Uterus (tissue), 2 donors: ENCODE measurements around the gene C11orf98.

ENCODE experiments used
- POLR2A ChIP-seq, 2 donors: fragments of 450-650 bp; IDR thresholded peaks; one replicate each; pipeline ENCODE4 v1.6.1; 2016; ENCODE audit warnings: antibody characterized with exemption in 2 of 2, mild to moderate bottlenecking in 1 of 2, moderate library complexity in 1 of 2
- TF ChIP-seq, protein P1 (sequence below), 4 experiments: fragments of 200-600 bp in 2 of 4; fragments of 450-650 bp in 2 of 4; sonication (generic) in 2 of 4; IDR thresholded peaks; one replicate each; pipeline ENCODE4 v1.5.1; 2016 to 2019; ENCODE audit warnings: antibody characterized with exemption in 4 of 4, mild to moderate bottlenecking in 2 of 4, moderate library complexity in 1 of 4

DNA sequence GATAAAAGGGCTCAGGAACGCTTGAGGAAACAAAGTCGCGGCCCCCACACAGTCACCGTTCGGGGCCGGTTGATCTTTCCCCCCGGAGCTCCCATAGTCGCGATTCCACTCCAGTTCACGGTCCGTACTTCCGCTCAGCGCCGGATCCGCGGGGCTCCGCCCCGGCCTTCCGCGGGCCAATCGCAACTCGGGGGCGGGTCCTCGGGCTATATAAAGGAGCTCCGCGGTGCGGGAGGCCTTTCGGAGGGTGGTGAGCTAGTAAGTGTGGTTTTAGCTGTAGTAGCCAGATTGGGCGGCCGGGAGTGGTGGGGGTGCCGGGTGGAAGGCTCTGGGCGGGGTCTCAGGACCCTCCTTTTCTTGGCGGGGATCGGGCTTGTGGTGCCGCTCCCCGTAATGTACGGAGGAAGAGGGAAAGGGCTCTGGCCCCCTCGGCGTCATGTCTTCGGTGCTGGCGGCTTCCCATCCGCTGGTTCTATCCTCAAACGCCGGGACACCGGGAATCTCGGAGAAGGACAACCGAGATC is at the start of gene C11orf98, which contains the start of gene CSKMT:
- TF ChIP-seq, protein P1, sequence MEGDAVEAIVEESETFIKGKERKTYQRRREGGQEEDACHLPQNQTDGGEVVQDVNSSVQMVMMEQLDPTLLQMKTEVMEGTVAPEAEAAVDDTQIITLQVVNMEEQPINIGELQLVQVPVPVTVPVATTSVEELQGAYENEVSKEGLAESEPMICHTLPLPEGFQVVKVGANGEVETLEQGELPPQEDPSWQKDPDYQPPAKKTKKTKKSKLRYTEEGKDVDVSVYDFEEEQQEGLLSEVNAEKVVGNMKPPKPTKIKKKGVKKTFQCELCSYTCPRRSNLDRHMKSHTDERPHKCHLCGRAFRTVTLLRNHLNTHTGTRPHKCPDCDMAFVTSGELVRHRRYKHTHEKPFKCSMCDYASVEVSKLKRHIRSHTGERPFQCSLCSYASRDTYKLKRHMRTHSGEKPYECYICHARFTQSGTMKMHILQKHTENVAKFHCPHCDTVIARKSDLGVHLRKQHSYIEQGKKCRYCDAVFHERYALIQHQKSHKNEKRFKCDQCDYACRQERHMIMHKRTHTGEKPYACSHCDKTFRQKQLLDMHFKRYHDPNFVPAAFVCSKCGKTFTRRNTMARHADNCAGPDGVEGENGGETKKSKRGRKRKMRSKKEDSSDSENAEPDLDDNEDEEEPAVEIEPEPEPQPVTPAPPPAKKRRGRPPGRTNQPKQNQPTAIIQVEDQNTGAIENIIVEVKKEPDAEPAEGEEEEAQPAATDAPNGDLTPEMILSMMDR (IDR thresholded peaks at IDR 0.05), result peak in 1 of 4 experiments; percentile 16
- peak; percentile 95 to 96 for TF ChIP-seq POLR2A (IDR thresholded peaks at IDR 0.05)
